SK-MEL-5 (cell line): ENCODE data around the gene DSTN. TPM values are rescaled to one million over a fixed set of nuclear protein-coding genes. Genes with fewer than 3 reads are reported as not detected.
A peak's percentile ranks its signal among the peaks of the same experiment; 100 is the strongest.

Source experiments
- DNase-seq: peaks from one replicate; pipeline ENCODE4 v3.0.0-alpha.2; 2016; ENCODE audit warnings: low read depth, low spot score
- in situ Hi-C: cut with HindIII; loops from 2 replicates; pipeline ENCODE4 v1.10.0; 2016; ENCODE audit warnings: low sequenced_read_pairs, high pct_unique_total_duplicates, low pct_unique_long_range_greater_than_20kb
- total RNA-seq: library from RNA; depleted of rRNA; stranded (reverse); fragments of >200 nt; shearing (Covaris generic); gene quantifications from 2 replicates; pipeline ENCODE4 v1.2.3, GENCODE V29; 2014

The DSTN gene
- total RNA-seq, 1 experiment from 2014 or later: 180 TPM

GRCh38 chr20:17568045-17568788 is 1.7 kb upstream of the DSTN start:
- in situ Hi-C loops: no loop called here
- DNase-seq: no peak

GRCh38 chr20:17568972-17569521 is 828 bp upstream of the DSTN start:
- in situ Hi-C loops: no loop called here

GRCh38 chr20:17570347-17571152 is 675 bp downstream of the DSTN start:
- in situ Hi-C loops: no loop called here
- DNase-seq: peak; percentile 60

More at GRCh38 chr20:17568972-17569521, 828 bp upstream of the DSTN start:
- DNase-seq: peak; percentile 88

- no peak for DNase-seq
- in situ Hi-C loops: no loop called here
These were observed 1.3 kb downstream of the DSTN start for GRCh38 chr20:17571153-17571527.

GRCh38 chr20:17572034-17572638 is 2.3 kb downstream of the DSTN start:
- in situ Hi-C loops: no loop called here
- no peak for DNase-seq

GRCh38 chr20:17573463-17573862 is 3.6 kb downstream of the DSTN start:
- in situ Hi-C loops: no loop called here
- no peak for DNase-seq

- DNase-seq: no peak
- in situ Hi-C loops: no loop called here
These were observed 6.3 kb downstream of the DSTN start for GRCh38 chr20:17576215-17576614.

- DNase-seq: no peak
- in situ Hi-C loops: no loop called here
These were observed 9.6 kb downstream of the DSTN start for GRCh38 chr20:17579369-17580039.

GRCh38 chr20:17580895-17581294 is 11.0 kb downstream of the DSTN start:
- in situ Hi-C loops: no loop called here
- no peak for DNase-seq

- in situ Hi-C loops: no loop called here
- no peak for DNase-seq
These were observed 13.3 kb downstream of the DSTN start for GRCh38 chr20:17583126-17583525.

- DNase-seq: no peak
- in situ Hi-C loops: no loop called here
These were observed 14.8 kb downstream of the DSTN start for GRCh38 chr20:17584689-17585088.

- DNase-seq: no peak
- in situ Hi-C loops: no loop called here
These were observed 16.4 kb downstream of the DSTN start for GRCh38 chr20:17586250-17586649.

GRCh38 chr20:17587148-17587547 is 17.3 kb downstream of the DSTN start:
- no peak for DNase-seq
- in situ Hi-C loops: no loop called here

GRCh38 chr20:17587824-17588223 is 17.9 kb downstream of the DSTN start:
- in situ Hi-C loops: no loop called here

GRCh38 chr20:17589161-17589834 is 19.4 kb downstream of the DSTN start:
- in situ Hi-C loops: no loop called here
- no peak for DNase-seq

More at GRCh38 chr20:17587824-17588223, 17.9 kb downstream of the DSTN start:
- DNase-seq: no peak

- in situ Hi-C loops: loop anchor here (5.0 kb wide), 1 partner anchor 48 kb away; no protein-coding TSS in a partner anchor
- no peak for DNase-seq
These were observed 20.4 kb downstream of the DSTN start for GRCh38 chr20:17590245-17590644.

- in situ Hi-C loops: loop anchor here (5.0 kb wide), 1 partner anchor 52 kb away; no protein-coding TSS in a partner anchor
- DNase-seq: no peak
These were observed 24.0 kb downstream of the DSTN start for GRCh38 chr20:17593902-17594301.
